Measurements from ENCODE around the gene DCLK2.

DCLK2 gene

DNA sequence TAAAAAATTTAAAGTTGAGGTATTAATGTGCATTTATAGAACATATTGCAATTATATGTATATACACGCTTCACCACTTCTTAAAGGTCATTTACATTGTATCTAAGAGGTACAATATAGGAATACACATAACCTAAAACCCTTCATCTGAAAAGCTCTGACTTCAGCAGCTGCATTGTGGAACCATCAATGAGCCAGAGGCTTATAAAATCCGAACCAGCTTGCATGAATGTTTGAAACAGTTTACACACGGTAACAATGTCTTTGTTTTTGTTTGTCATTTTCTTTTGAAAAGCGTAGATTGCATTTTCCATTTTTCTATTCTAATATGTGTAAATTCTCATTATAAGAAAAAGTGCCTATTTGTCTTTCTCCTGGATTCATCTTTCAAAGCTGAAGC, 221.6 kb downstream of the DCLK2 start:
- Histone ChIP-seq H3K9me3 (ENCODE audit: low read length) (no peaks in the 10 kb centered on the region), H3K36me3 (ENCODE audit: insufficient read depth, low read length) (0 out of 2 replicates have a peak, but pooled peaks cover 9% of the 10 kb centered on the region)
- TF ChIP-seq CTCF (IDR thresholded peaks at IDR 0.05; ENCODE audit: low read length), result no peak
- no peak for TF ChIP-seq EZH2 (IDR thresholded peaks at IDR 0.05; ENCODE audit: borderline replicate concordance, low read length)

DNA sequence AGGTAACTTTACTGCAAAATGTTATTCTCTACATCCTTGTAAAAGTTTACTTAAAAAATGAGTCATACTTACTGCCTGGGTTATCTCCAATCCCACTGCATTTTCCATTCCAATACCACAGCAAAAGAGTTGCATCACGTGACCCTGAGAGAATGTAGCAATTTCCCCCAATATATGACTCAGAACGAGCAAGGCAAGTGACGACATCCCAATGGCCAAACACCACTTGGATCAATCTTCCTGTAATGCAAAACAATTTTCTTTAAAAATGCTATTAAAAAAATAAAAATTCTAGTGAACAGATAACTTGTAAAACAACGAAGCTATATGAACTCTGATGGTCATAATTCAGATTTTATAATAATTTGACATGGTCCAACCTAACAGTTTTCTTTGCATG, 224.3 kb downstream of the DCLK2 start:
- Histone ChIP-seq H3F3A (ENCODE audit: insufficient read depth, low read length) (no peaks in the 10 kb centered on the region; the same call in 1 of the 2 replicates), H3K4me1 (ENCODE audit: insufficient read depth, low read length, severe bottlenecking) (peaks cover 6% of the 10 kb centered on the region), H3K9me2 (ENCODE audit: low read depth, low read length) (no peaks in the 10 kb centered on the region), H3K27me3 (ENCODE audit: insufficient read depth, low read length) (no peaks in the 10 kb centered on the region), H3K9me3 (ENCODE audit: low read length) (no peaks in the 10 kb centered on the region), H3K79me2 (ENCODE audit: insufficient read depth, low read length) (no peaks in the 10 kb centered on the region), H3K4me3 (ENCODE audit: low read depth, low read length, poor library complexity, severe bottlenecking) (no peak overlapping the region), H2AFZ (ENCODE audit: low read length) (no peak overlapping the region), H3K9ac (ENCODE audit: low read length) (no peak overlapping the region), H3K4me2 (ENCODE audit: low read length) (no peak overlapping the region), H3K27ac (ENCODE audit: low read depth, low read length, poor library complexity, severe bottlenecking) (no peak overlapping the region), H3K36me3 (ENCODE audit: insufficient read depth, low read length) (0 out of 2 replicates have a peak, but pooled peaks cover 9% of the 10 kb centered on the region), H4K20me1 (ENCODE audit: insufficient read depth, low read length) (no peaks in the 10 kb centered on the region)
- TF ChIP-seq EZH2 (IDR thresholded peaks at IDR 0.05; ENCODE audit: borderline replicate concordance, low read length) (no peak), CTCF (IDR thresholded peaks at IDR 0.05; ENCODE audit: low read length) (no peak)

More for the DNA sequence above, 221.6 kb downstream of the DCLK2 start:
- H3K4me2 ChIP-seq (ENCODE audit: low read length), result no peak overlapping the region
- H3K79me2 ChIP-seq (ENCODE audit: insufficient read depth, low read length), result no peaks in the 10 kb centered on the region
- peaks cover 6% of the 10 kb centered on the region for H3K4me1 ChIP-seq (ENCODE audit: insufficient read depth, low read length, severe bottlenecking)
- no peaks in the 10 kb centered on the region; the same call in 1 of the 2 replicates for H3F3A ChIP-seq (ENCODE audit: insufficient read depth, low read length)
- H3K27me3 ChIP-seq (ENCODE audit: insufficient read depth, low read length), result no peaks in the 10 kb centered on the region
- no peaks in the 10 kb centered on the region for H4K20me1 ChIP-seq (ENCODE audit: insufficient read depth, low read length)
- no peaks in the 10 kb centered on the region for H3K9me2 ChIP-seq (ENCODE audit: low read depth, low read length)
- no peak overlapping the region for H3K9ac ChIP-seq (ENCODE audit: low read length)
- no peak overlapping the region for H3K4me3 ChIP-seq (ENCODE audit: low read depth, low read length, poor library complexity, severe bottlenecking)
- no peak overlapping the region for H3K27ac ChIP-seq (ENCODE audit: low read depth, low read length, poor library complexity, severe bottlenecking)
- H2AFZ ChIP-seq (ENCODE audit: low read length), result no peak overlapping the region

DNA sequence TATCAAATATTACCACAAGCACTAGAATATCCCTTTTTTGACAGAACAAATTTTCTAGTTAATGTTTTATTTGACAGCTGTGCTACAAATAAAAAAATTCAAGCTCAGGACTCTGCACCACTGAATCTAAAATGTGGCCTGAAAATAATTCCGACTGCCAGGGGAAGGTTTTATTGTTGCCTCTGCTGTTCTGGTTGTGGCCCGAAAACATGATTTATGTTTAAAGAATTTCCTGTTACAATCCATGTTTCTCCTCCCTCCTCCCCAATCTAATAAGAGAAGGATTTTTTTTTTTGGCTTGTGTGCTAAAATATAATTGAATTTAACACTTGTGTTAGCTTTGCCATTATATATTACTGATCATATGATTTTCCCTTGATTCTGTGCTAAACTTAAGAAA, 227.8 kb downstream of the DCLK2 start:
- Histone ChIP-seq H3K9ac (ENCODE audit: low read length) (no peak overlapping the region), H2AFZ (ENCODE audit: low read length) (no peak overlapping the region), H3K4me1 (ENCODE audit: insufficient read depth, low read length, severe bottlenecking) (no peaks in the 10 kb centered on the region), H3F3A (ENCODE audit: insufficient read depth, low read length) (no peaks in the 10 kb centered on the region), H3K27me3 (ENCODE audit: insufficient read depth, low read length) (no peaks in the 10 kb centered on the region), H3K9me2 (ENCODE audit: low read depth, low read length) (no peaks in the 10 kb centered on the region), H3K79me2 (ENCODE audit: insufficient read depth, low read length) (no peaks in the 10 kb centered on the region), H3K27ac (ENCODE audit: low read depth, low read length, poor library complexity, severe bottlenecking) (no peak overlapping the region), H4K20me1 (ENCODE audit: insufficient read depth, low read length) (no peaks in the 10 kb centered on the region), H3K36me3 (ENCODE audit: insufficient read depth, low read length) (peaks cover 9% of the 10 kb centered on the region; the same call in 1 of the 2 replicates), H3K4me3 (ENCODE audit: low read depth, low read length, poor library complexity, severe bottlenecking) (no peak overlapping the region), H3K9me3 (ENCODE audit: low read length) (no peaks in the 10 kb centered on the region), H3K4me2 (ENCODE audit: low read length) (no peak overlapping the region)
- TF ChIP-seq CTCF (IDR thresholded peaks at IDR 0.05; ENCODE audit: low read length) (no peak), EZH2 (IDR thresholded peaks at IDR 0.05; ENCODE audit: borderline replicate concordance, low read length) (no peak)

Data from OCI-LY1 (cell line).